Ishikawa (cell line): ENCODE measurements around the gene RAI14.

Experiments used
- CEBPB ChIP-seq: IDR thresholded peaks from 2 replicates; pipeline ENCODE4 v1.6.1; 2012
- CREB1 ChIP-seq: IDR thresholded peaks from 2 replicates; pipeline ENCODE4 v1.6.1; 2012; ENCODE audit warnings: low read depth
- EGR1 ChIP-seq: IDR thresholded peaks from 2 replicates; pipeline ENCODE4 v1.6.1; 2012
- EP300 ChIP-seq: IDR thresholded peaks from 2 replicates; pipeline ENCODE4 v1.6.1; 2012; ENCODE audit warnings: borderline replicate concordance
- FOXM1 ChIP-seq: IDR thresholded peaks from 2 replicates; pipeline ENCODE4 v1.6.1; 2012; ENCODE audit warnings: low read depth, borderline replicate concordance
- MAX ChIP-seq: IDR thresholded peaks from 2 replicates; pipeline ENCODE4 v1.6.1; 2012
- NFIC ChIP-seq: IDR thresholded peaks from 2 replicates; pipeline ENCODE4 v1.6.1; 2012
- RAD21 ChIP-seq: IDR thresholded peaks from 2 replicates; pipeline ENCODE4 v1.6.1; 2012; ENCODE audit warnings: low read depth
- TAF1 ChIP-seq: IDR thresholded peaks from 2 replicates; pipeline ENCODE4 v1.6.1; 2012; ENCODE audit warnings: low read depth, mild to moderate bottlenecking
- TCF12 ChIP-seq: IDR thresholded peaks from 2 replicates; pipeline ENCODE4 v1.6.1; 2012; ENCODE audit warnings: low read depth
- TEAD4 ChIP-seq: IDR thresholded peaks from 2 replicates; pipeline ENCODE4 v1.6.1; 2012
- USF1 ChIP-seq: IDR thresholded peaks from 2 replicates; pipeline ENCODE4 v1.6.1; 2012
- YY1 ChIP-seq: IDR thresholded peaks from 2 replicates; pipeline ENCODE4 v1.6.1; 2012; ENCODE audit warnings: low read depth
- ZBTB7A ChIP-seq: IDR thresholded peaks from 2 replicates; pipeline ENCODE4 v1.6.1; 2012; ENCODE audit warnings: low read depth
- TF ChIP-seq, protein P1 (sequence below): IDR thresholded peaks from 2 replicates; pipeline ENCODE4 v1.6.1; 2012; ENCODE audit warnings: low read depth, mild to moderate bottlenecking

RAI14 gene

DNA sequence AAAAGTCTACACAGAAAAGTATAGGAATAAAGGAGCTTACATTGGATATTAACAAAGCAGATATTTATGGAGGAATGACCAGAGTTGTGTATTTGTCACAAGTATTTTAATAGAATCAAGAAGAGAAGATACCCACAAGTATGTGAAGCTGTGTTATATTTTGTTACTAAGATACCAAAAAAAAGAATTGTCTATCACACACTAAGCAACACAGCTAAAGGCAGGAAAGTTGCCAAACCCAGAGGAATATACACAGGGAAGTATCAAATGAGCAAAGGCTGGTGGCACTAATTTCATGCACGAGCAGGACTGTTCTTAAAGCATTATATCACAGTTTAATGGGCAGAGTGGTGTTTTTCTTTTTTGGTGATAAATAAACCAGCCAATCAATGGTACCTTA, 30.9 kb upstream of the RAI14 start:
- TF ChIP-seq YY1: no peak
- TF ChIP-seq RAD21: no peak
- no peak for TF ChIP-seq TEAD4

GRCh38 chr5:34626036-34626435, 30.1 kb upstream of the RAI14 start:
- no peak for TF ChIP-seq TCF12
- no peak for TF ChIP-seq RAD21
- no peak for TF ChIP-seq CEBPB

- TF ChIP-seq, protein P1, sequence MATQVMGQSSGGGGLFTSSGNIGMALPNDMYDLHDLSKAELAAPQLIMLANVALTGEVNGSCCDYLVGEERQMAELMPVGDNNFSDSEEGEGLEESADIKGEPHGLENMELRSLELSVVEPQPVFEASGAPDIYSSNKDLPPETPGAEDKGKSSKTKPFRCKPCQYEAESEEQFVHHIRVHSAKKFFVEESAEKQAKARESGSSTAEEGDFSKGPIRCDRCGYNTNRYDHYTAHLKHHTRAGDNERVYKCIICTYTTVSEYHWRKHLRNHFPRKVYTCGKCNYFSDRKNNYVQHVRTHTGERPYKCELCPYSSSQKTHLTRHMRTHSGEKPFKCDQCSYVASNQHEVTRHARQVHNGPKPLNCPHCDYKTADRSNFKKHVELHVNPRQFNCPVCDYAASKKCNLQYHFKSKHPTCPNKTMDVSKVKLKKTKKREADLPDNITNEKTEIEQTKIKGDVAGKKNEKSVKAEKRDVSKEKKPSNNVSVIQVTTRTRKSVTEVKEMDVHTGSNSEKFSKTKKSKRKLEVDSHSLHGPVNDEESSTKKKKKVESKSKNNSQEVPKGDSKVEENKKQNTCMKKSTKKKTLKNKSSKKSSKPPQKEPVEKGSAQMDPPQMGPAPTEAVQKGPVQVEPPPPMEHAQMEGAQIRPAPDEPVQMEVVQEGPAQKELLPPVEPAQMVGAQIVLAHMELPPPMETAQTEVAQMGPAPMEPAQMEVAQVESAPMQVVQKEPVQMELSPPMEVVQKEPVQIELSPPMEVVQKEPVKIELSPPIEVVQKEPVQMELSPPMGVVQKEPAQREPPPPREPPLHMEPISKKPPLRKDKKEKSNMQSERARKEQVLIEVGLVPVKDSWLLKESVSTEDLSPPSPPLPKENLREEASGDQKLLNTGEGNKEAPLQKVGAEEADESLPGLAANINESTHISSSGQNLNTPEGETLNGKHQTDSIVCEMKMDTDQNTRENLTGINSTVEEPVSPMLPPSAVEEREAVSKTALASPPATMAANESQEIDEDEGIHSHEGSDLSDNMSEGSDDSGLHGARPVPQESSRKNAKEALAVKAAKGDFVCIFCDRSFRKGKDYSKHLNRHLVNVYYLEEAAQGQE: no peak
- TF ChIP-seq EP300: no peak
- TF ChIP-seq TCF12: no peak
- TF ChIP-seq RAD21: no peak
- TF ChIP-seq CEBPB: no peak
- TF ChIP-seq CREB1: no peak
- TF ChIP-seq ZBTB7A: no peak
- TF ChIP-seq MAX: no peak
- TF ChIP-seq EGR1: no peak
- no peak for TF ChIP-seq USF1
These were observed 29.4 kb upstream of the RAI14 start for GRCh38 chr5:34626751-34627150.

- TF ChIP-seq USF1: no peak
These were observed 28.3 kb upstream of the RAI14 start for GRCh38 chr5:34627794-34628193.

DNA sequence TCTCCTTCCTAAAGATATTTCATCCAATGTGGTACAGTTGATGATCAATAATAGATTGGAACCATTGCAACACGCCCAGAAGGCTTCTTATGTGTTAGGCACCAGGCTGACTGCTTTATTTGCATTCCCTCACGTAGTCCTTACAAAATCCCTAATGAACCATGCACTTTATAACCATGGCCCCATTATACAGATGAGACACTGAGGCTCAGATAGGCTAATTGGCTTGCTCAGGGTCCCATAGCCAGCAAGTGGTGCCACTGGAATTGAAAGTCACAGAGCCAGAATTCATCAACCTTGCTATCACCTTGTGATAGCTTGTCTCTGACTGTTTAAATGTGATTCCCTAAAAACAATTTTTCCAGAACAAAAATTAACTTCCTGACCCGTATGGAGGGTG, 27.8 kb upstream of the RAI14 start:
- no peak for TF ChIP-seq CEBPB
- TF ChIP-seq ZBTB7A: no peak
- TF ChIP-seq MAX: no peak
- TF ChIP-seq, protein P1: no peak
- TF ChIP-seq USF1: no peak
- TF ChIP-seq EP300: no peak
- TF ChIP-seq RAD21: no peak

- TF ChIP-seq RAD21 (no peak), FOXM1 (no peak), NFIC (no peak), ZBTB7A (no peak), TCF12 (no peak), EP300 (no peak), CREB1 (no peak), TAF1 (no peak), USF1 (no peak), CEBPB (no peak), EGR1 (no peak), TEAD4 (no peak), MAX (no peak), YY1 (no peak)
- TF ChIP-seq, protein P1: no peak
These were observed 25.5 kb upstream of the RAI14 start for GRCh38 chr5:34630596-34630995.
